Measurements from ENCODE around the gene GNG7. TPM values are rescaled to one million over a fixed set of nuclear protein-coding genes. Genes with fewer than 3 reads are reported as not detected.

GNG7 gene
- total and polyA plus RNA-seq, 10 of the 15 experiments (the other 5 are each of a cell fraction or from before 2014, with no cell fraction given): 1.9 to 13.6 (median 6.5) TPM

DNA sequence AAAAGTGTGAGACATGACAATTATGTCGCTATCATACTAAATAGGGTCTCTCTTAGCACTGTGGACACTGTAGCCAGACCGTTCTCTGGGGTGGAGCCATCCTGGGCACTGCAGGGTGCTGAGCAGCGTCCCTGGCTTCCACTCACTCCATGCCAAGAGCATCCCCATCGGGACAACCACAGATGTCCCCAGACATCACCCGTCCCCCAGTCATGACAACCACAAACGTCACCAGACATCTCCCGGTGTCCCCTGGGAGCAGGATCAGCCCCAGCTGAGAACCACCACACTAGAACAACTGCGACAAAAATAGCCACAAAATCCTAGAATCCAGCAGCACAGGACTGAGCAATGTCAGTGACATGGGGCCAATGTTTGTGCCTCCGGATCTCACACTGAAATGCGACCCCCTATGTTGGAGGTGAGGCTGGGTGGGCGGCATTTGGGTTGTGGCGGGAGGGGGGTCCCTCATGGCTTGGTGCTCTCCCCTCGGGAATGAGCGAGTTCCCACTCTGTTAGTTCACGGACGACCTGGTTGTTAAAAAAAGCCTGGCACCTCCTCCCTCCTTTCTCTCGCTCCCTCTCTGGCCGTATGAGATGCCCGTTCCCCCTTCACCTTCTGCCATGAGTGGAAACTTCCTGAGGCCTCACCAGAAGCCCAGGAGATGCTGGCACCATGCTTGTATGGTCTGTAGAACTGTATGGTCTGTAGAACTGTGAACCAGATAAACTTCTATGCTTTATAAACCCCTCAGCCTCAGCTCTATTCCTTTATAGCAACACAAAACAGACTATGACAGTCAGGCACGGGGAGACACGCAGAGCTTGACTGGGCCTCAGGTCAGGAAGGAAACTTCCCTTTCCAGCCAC is 132.7 kb downstream of the GNG7 start:
- ChIA-PET SMC1A (ENCODE audit: uncharacterized antibody, unreplicated experiment) (interaction anchor here (1.0 to 1.1 kb wide), 2 partner anchors 25 to 92 kb away, joined by 3 to 4 read pairs; no protein-coding TSS in a partner anchor), CTCF (interaction anchor here (1.1 to 1.2 kb wide), 2 partner anchors 10 to 92 kb away, joined by 3 to 6 read pairs; no protein-coding TSS in a partner anchor), POLR2A (no interaction called here), RAD21 (ENCODE audit: unreplicated experiment) (interaction anchor here (1.0 kb wide), 1 partner anchor 27 kb away, joined by 3 read pairs; no protein-coding TSS in a partner anchor)
- Histone ChIP-seq H3K4me1 (ENCODE audit: control insufficient read depth, insufficient read depth, low read length) (no peaks in the 10 kb centered on the region), H3K9me3 (replicated peaks; ENCODE audit: control insufficient read depth, insufficient read depth, low read length) (no peaks in the 10 kb centered on the region; the same call in 2 of the 3 replicates), H3K36me3 (ENCODE audit: control insufficient read depth in 2 of 2, insufficient read depth in 2 of 2, low read length in 1 of 2) (no peaks in the 10 kb centered on the region), H4K20me1 (ENCODE audit: control insufficient read depth, insufficient read depth) (no peaks in the 10 kb centered on the region), H3K27me3 (replicated peaks in 1 of 2; ENCODE audit: control insufficient read depth in 2 of 2, insufficient read depth in 2 of 2, low read length in 1 of 2) (no peaks in the 10 kb centered on the region), H3K4me2 (ENCODE audit: control insufficient read depth, insufficient read depth) (no peak overlapping the region), H3K4me3 (no peak overlapping the region), H3K9ac (ENCODE audit: control insufficient read depth, insufficient read depth, low read length) (no peak overlapping the region), H3K27ac (ENCODE audit: control insufficient read depth, insufficient read depth) (no peak overlapping the region), H2AFZ (ENCODE audit: control insufficient read depth, low read depth, low read length) (no peak overlapping the region), H3K79me2 (ENCODE audit: control insufficient read depth, insufficient read depth, low read length) (no peaks in the 10 kb centered on the region)
- 80% methylated on average over 18 of the region's 21 CpGs for WGBS (ENCODE audit: insufficient coverage, insufficient replicate concordance, low lambda C conversion rate, missing lambda C conversion rate)
- intact Hi-C loops (cut with micrococcal nuclease; ENCODE audit: unreplicated experiment): no loop called here
- no peak for DNase-seq (ENCODE audit: low read depth, low spot score)
- BruUV-seq (replicated peaks): no TSS peak
- FAIRE-seq: no peak
- in situ Hi-C loops (cut with MboI): no loop called here
- ATAC-seq: no peak
- TF ChIP-seq, protein P1, sequence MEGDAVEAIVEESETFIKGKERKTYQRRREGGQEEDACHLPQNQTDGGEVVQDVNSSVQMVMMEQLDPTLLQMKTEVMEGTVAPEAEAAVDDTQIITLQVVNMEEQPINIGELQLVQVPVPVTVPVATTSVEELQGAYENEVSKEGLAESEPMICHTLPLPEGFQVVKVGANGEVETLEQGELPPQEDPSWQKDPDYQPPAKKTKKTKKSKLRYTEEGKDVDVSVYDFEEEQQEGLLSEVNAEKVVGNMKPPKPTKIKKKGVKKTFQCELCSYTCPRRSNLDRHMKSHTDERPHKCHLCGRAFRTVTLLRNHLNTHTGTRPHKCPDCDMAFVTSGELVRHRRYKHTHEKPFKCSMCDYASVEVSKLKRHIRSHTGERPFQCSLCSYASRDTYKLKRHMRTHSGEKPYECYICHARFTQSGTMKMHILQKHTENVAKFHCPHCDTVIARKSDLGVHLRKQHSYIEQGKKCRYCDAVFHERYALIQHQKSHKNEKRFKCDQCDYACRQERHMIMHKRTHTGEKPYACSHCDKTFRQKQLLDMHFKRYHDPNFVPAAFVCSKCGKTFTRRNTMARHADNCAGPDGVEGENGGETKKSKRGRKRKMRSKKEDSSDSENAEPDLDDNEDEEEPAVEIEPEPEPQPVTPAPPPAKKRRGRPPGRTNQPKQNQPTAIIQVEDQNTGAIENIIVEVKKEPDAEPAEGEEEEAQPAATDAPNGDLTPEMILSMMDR (IDR thresholded peaks at IDR 0.05 in 2 of 3, conservative IDR thresholded peaks at IDR 0.05 in 1 of 3; ENCODE audit: control insufficient read depth in 2 of 3, extremely low read depth in 1 of 3, insufficient read depth in 1 of 3, low read depth in 3 of 3, low read length in 3 of 3): no peak
- no peak for TF ChIP-seq ZNF274 (IDR thresholded peaks at IDR 0.05; ENCODE audit: insufficient read depth, insufficient read length)
- no peak for TF ChIP-seq ZNF207 (IDR thresholded peaks at IDR 0.05; ENCODE audit: borderline replicate concordance)
- TF ChIP-seq, protein P2, sequence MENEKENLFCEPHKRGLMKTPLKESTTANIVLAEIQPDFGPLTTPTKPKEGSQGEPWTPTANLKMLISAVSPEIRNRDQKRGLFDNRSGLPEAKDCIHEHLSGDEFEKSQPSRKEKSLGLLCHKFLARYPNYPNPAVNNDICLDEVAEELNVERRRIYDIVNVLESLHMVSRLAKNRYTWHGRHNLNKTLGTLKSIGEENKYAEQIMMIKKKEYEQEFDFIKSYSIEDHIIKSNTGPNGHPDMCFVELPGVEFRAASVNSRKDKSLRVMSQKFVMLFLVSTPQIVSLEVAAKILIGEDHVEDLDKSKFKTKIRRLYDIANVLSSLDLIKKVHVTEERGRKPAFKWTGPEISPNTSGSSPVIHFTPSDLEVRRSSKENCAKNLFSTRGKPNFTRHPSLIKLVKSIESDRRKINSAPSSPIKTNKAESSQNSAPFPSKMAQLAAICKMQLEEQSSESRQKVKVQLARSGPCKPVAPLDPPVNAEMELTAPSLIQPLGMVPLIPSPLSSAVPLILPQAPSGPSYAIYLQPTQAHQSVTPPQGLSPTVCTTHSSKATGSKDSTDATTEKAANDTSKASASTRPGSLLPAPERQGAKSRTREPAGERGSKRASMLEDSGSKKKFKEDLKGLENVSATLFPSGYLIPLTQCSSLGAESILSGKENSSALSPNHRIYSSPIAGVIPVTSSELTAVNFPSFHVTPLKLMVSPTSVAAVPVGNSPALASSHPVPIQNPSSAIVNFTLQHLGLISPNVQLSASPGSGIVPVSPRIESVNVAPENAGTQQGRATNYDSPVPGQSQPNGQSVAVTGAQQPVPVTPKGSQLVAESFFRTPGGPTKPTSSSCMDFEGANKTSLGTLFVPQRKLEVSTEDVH (IDR thresholded peaks at IDR 0.05; ENCODE audit: low read depth, partially characterized antibody): no peak
- TF ChIP-seq TBL1XR1 (IDR thresholded peaks at IDR 0.05; ENCODE audit: low read depth, low read length): no peak
- no peak for TF ChIP-seq GATAD2B (conservative IDR thresholded peaks at IDR 0.05; ENCODE audit: low read depth)
- TF ChIP-seq TAF1 (IDR thresholded peaks at IDR 0.05; ENCODE audit: borderline replicate concordance, low read depth, low read length): no peak
- no peak for TF ChIP-seq SIX5 (IDR thresholded peaks at IDR 0.05; ENCODE audit: low read depth, low read length, severe bottlenecking)
- TF ChIP-seq POU2F2 (IDR thresholded peaks at IDR 0.05; ENCODE audit: borderline replicate concordance, low read depth, low read length): no peak
- TF ChIP-seq POLR2AphosphoS2 (IDR thresholded peaks at IDR 0.05; ENCODE audit: low read depth, low read length): no peak
- TF ChIP-seq, protein P3, sequence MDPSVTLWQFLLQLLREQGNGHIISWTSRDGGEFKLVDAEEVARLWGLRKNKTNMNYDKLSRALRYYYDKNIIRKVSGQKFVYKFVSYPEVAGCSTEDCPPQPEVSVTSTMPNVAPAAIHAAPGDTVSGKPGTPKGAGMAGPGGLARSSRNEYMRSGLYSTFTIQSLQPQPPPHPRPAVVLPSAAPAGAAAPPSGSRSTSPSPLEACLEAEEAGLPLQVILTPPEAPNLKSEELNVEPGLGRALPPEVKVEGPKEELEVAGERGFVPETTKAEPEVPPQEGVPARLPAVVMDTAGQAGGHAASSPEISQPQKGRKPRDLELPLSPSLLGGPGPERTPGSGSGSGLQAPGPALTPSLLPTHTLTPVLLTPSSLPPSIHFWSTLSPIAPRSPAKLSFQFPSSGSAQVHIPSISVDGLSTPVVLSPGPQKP (IDR thresholded peaks at IDR 0.05; ENCODE audit: low read depth, low read length): no peak
- no peak for TF ChIP-seq ATF7 (IDR thresholded peaks at IDR 0.05; ENCODE audit: low read depth)
- TF ChIP-seq MEF2B (IDR thresholded peaks at IDR 0.05; ENCODE audit: partially characterized antibody, poor library complexity, severe bottlenecking): no peak
- TF ChIP-seq, protein P4, sequence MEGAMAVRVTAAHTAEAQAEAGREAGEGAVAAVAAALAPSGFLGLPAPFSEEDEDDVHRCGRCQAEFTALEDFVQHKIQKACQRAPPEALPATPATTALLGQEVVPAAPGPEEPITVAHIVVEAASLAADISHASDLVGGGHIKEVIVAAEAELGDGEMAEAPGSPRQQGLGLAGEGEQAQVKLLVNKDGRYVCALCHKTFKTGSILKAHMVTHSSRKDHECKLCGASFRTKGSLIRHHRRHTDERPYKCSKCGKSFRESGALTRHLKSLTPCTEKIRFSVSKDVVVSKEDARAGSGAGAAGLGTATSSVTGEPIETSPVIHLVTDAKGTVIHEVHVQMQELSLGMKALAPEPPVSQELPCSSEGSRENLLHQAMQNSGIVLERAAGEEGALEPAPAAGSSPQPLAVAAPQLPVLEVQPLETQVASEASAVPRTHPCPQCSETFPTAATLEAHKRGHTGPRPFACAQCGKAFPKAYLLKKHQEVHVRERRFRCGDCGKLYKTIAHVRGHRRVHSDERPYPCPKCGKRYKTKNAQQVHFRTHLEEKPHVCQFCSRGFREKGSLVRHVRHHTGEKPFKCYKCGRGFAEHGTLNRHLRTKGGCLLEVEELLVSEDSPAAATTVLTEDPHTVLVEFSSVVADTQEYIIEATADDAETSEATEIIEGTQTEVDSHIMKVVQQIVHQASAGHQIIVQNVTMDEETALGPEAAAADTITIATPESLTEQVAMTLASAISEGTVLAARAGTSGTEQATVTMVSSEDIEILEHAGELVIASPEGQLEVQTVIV (IDR thresholded peaks at IDR 0.05; ENCODE audit: borderline replicate concordance, partially characterized antibody): no peak

All from GM12878 (cell line).